ENCODE measurements around the gene STPG4. TPM values are rescaled to one million over a fixed set of nuclear protein-coding genes. Genes with fewer than 3 reads are reported as not detected.

The STPG4 gene
- total and polyA plus RNA-seq, 7 experiments from 2014 or later = 0.24 to 0.95 (median 0.73) TPM; not detected in 4

DNA sequence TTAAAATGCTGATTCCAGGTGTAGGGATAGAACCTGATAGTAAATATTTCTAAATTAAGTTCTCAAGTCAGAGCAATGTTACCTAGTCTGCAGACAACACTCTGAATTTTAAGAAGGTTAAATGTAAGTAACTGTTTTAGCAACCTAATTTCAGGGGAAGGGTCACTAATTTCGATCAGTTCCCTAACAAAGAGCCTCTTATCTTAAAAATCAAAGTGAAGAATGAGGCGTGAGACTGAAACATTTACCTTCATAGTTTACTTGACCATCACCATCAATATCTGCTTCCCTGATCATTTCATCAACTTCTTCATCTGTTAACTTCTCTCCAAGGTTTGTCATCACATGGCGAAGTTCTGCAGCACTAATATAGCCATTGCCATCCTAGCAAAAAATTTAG, 6.4 kb upstream of the STPG4 start:
- Mint-ChIP-seq H3K4me1 (peaks cover 16 to 37% (median 26%) of the 10 kb centered on the region in 7 donors), H3K9me3 (peaks cover 0 to 2% (median 0%) of the 10 kb centered on the region in 11 donors), H3K27ac (peak overlapping the region in 1 of 9 donors; percentile 32), H3K36me3 (peaks cover 6 to 59% (median 44%) of the 10 kb centered on the region in 5 donors), H3K4me3 (no peak overlapping the region), H3K27me3 (no peaks in the 10 kb centered on the region)
- CTCF ChIA-PET = no interaction called here
- H3K9me3 ChIP-seq (ENCODE audit: control insufficient read depth in 2 of 3, low read length in 3 of 3) = no peaks in the 10 kb centered on the region
- ATAC-seq (no peak), DNase-seq (no peak)
- peaks cover 19 to 42% (median 30%) of the 10 kb centered on the region in 3 experiments for H3K36me3 ChIP-seq (ENCODE audit: control insufficient read depth in 2 of 3, insufficient read depth in 3 of 3, low read length in 3 of 3)
- H3K4me1 ChIP-seq (ENCODE audit: control insufficient read depth in 2 of 2, insufficient read depth in 2 of 2, low read length in 2 of 2) = peaks cover 0 to 8% of the 10 kb centered on the region in 2 donors
- intact Hi-C loops (cut with micrococcal nuclease) = no loop called here
- POLR2A ChIA-PET = no interaction called here
- no peak overlapping the region for H3K4me3 ChIP-seq (ENCODE audit: low read length)
- H3K27me3 ChIP-seq (ENCODE audit: control insufficient read depth in 2 of 2, insufficient read depth in 2 of 2, low read length in 2 of 2) = no peaks in the 10 kb centered on the region
- no peak overlapping the region for H3K27ac ChIP-seq (ENCODE audit: low read depth, low read length)

DNA sequence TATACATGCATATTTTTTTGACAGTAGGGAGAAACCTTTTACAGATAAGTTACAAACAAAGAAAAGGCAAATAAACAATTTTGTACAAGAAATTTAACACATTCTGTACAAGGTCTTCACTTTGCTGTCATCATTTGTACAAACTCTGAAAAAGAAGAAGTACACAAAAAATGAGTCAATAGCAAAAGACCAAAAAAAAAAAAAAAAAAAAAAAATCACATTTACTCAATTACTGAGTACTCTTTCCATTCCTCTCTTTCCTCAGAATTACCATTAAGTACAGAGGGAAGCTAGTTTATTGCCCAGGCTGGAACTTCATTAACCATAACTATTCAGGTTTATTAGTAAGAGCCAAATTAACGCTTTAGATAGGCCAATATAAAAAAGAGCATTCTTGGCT, 5.6 kb upstream of the STPG4 start:
- Histone ChIP-seq H3K4me3 (ENCODE audit: low read length) (no peak overlapping the region), H3K27ac (ENCODE audit: low read depth, low read length) (no peak overlapping the region), H3K27me3 (ENCODE audit: control insufficient read depth in 2 of 2, insufficient read depth in 2 of 2, low read length in 2 of 2) (no peaks in the 10 kb centered on the region), H3K9me3 (ENCODE audit: control insufficient read depth in 2 of 3, low read length in 3 of 3) (no peaks in the 10 kb centered on the region), H3K4me1 (ENCODE audit: control insufficient read depth in 2 of 2, insufficient read depth in 2 of 2, low read length in 2 of 2) (peaks cover 0 to 6% of the 10 kb centered on the region in 2 donors), H3K36me3 (ENCODE audit: control insufficient read depth in 2 of 3, insufficient read depth in 3 of 3, low read length in 3 of 3) (peaks cover 19 to 42% (median 30%) of the 10 kb centered on the region in 3 experiments)
- ChIA-PET CTCF (no interaction called here), POLR2A (no interaction called here)
- intact Hi-C loops (cut with micrococcal nuclease) = no loop called here
- H3K27me3 Mint-ChIP-seq = no peaks in the 10 kb centered on the region
- peaks cover 0 to 2% (median 0%) of the 10 kb centered on the region in 11 donors for H3K9me3 Mint-ChIP-seq
- peaks cover 15 to 32% (median 27%) of the 10 kb centered on the region in 7 donors for H3K4me1 Mint-ChIP-seq
- ATAC-seq (no peak), DNase-seq (no peak)
- peaks cover 6 to 66% (median 43%) of the 10 kb centered on the region in 5 donors for H3K36me3 Mint-ChIP-seq
- H3K4me3 Mint-ChIP-seq = no peak overlapping the region
- peak overlapping the region in 1 of 9 donors; percentile 32 for H3K27ac Mint-ChIP-seq

DNA sequence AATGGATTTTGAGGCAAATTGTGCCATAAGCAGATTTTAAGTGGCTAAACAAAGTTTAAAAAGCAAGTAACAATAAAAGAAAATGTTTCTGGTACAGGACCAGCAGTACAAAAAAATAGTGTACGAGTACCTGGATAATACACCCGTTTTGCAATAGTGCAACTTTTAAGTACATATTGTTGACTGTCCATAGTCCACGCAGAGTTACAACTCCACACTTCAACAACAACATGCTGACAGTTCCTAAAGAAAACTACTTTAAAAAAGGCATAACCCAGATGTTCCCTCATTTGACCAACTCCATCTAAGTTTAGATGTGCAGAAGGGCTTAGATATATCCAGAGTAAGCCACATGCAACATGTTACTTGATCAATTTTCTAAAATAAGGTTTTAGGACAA, 5.1 kb upstream of the STPG4 start:
- H3K36me3 ChIP-seq (ENCODE audit: control insufficient read depth in 2 of 3, insufficient read depth in 3 of 3, low read length in 3 of 3) = peaks cover 19 to 42% (median 30%) of the 10 kb centered on the region in 3 experiments
- no peaks in the 10 kb centered on the region for H3K27me3 Mint-ChIP-seq
- ATAC-seq = no peak
- POLR2A ChIA-PET = no interaction called here
- peaks cover 6 to 65% (median 38%) of the 10 kb centered on the region in 5 donors for H3K36me3 Mint-ChIP-seq
- H3K9me3 ChIP-seq (ENCODE audit: control insufficient read depth in 2 of 3, low read length in 3 of 3) = no peaks in the 10 kb centered on the region
- peaks cover 0 to 6% of the 10 kb centered on the region in 2 donors for H3K4me1 ChIP-seq (ENCODE audit: control insufficient read depth in 2 of 2, insufficient read depth in 2 of 2, low read length in 2 of 2)
- no peak overlapping the region for H3K4me3 ChIP-seq (ENCODE audit: low read length)
- H3K4me1 Mint-ChIP-seq = peaks cover 12 to 31% (median 22%) of the 10 kb centered on the region in 7 donors
- H3K4me3 Mint-ChIP-seq = no peak overlapping the region
- peaks cover 0 to 2% (median 0%) of the 10 kb centered on the region in 11 donors for H3K9me3 Mint-ChIP-seq
- no peak for DNase-seq
- H3K27ac ChIP-seq (ENCODE audit: low read depth, low read length) = no peak overlapping the region
- no peaks in the 10 kb centered on the region for H3K27me3 ChIP-seq (ENCODE audit: control insufficient read depth in 2 of 2, insufficient read depth in 2 of 2, low read length in 2 of 2)
- CTCF ChIA-PET = no interaction called here
- H3K27ac Mint-ChIP-seq = peak overlapping the region in 1 of 9 donors; percentile 3
- intact Hi-C loops (cut with micrococcal nuclease) = no loop called here

DNA sequence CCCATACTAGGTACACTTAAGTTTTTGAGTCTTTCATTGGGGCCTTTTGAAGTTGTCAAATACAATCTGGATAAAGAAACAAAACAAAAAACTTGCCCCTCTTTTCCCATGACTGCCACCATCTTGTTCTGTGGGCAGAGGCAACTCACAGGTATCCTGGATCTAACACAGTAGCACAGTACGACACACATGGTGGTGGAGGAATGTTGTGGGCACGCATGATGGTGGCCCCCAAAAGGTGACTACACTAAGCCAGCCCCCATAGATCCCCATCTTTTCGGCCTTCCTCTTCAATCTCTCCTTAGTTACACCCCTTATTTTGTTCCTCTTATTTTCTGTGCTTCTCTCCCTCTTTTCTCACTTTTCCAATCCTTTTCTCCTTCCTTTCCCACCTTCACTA, 4.5 kb upstream of the STPG4 start:
- no peak overlapping the region for H3K4me3 ChIP-seq (ENCODE audit: low read length)
- H3K4me1 ChIP-seq (ENCODE audit: control insufficient read depth in 2 of 2, insufficient read depth in 2 of 2, low read length in 2 of 2) = peaks cover 0 to 6% of the 10 kb centered on the region in 2 donors
- H3K9me3 ChIP-seq (ENCODE audit: control insufficient read depth in 2 of 3, low read length in 3 of 3) = no peaks in the 10 kb centered on the region
- intact Hi-C loops (cut with micrococcal nuclease) = no loop called here
- no peak overlapping the region for H3K27ac ChIP-seq (ENCODE audit: low read depth, low read length)
- peaks cover 0 to 3% (median 0%) of the 10 kb centered on the region in 11 donors for H3K9me3 Mint-ChIP-seq
- ChIA-PET POLR2A (interaction anchor here (0.7 kb wide), 1 partner anchor 11 kb away, joined by 3 read pairs; no protein-coding TSS in a partner anchor), CTCF (interaction anchor here (1.1 kb wide), 1 partner anchor 12 kb away, joined by 6 read pairs; no protein-coding TSS in a partner anchor)
- no peaks in the 10 kb centered on the region for H3K27me3 Mint-ChIP-seq
- H3K4me1 Mint-ChIP-seq = peaks cover 10 to 26% (median 16%) of the 10 kb centered on the region in 7 donors
- peaks cover 19 to 47% (median 30%) of the 10 kb centered on the region in 3 experiments for H3K36me3 ChIP-seq (ENCODE audit: control insufficient read depth in 2 of 3, insufficient read depth in 3 of 3, low read length in 3 of 3)
- H3K36me3 Mint-ChIP-seq = peaks cover 6 to 63% (median 32%) of the 10 kb centered on the region in 5 donors
- no peak for DNase-seq
- H3K27me3 ChIP-seq (ENCODE audit: control insufficient read depth in 2 of 2, insufficient read depth in 2 of 2, low read length in 2 of 2) = no peaks in the 10 kb centered on the region
- no peak for ATAC-seq
- H3K4me3 Mint-ChIP-seq = no peak overlapping the region
- H3K27ac Mint-ChIP-seq = peak overlapping the region in 2 of 9 donors; percentile 3 to 46

DNA sequence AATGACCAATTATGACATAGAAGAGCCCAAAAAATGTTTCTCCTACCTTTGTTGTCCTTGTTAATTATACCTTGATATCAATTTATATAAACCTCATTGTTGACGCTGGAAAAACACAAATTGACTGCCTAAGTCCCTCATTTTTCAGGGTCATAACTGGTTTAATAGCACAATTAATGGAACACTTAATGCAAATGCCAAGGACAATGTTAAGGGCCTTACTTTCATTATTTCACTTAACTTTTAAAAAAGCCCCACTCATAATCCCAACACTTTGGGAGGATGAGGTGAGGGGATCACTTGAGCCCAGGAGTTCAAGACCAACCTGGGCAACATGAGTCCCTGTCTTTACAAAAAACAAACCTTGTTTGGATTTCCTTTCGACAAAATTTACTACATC, 3.5 kb upstream of the STPG4 start:
- H3K27me3 ChIP-seq (ENCODE audit: control insufficient read depth in 2 of 2, insufficient read depth in 2 of 2, low read length in 2 of 2) = no peaks in the 10 kb centered on the region
- Mint-ChIP-seq H3K9me3 (peaks cover 0 to 3% (median 0%) of the 10 kb centered on the region in 11 donors), H3K4me1 (peaks cover 8 to 22% (median 11%) of the 10 kb centered on the region in 7 donors), H3K27ac (no peak overlapping the region), H3K27me3 (no peaks in the 10 kb centered on the region), H3K36me3 (peaks cover 6 to 64% (median 32%) of the 10 kb centered on the region in 5 donors), H3K4me3 (no peak overlapping the region)
- intact Hi-C loops (cut with micrococcal nuclease) = no loop called here
- no peak for ATAC-seq
- DNase-seq = no peak
- no peaks in the 10 kb centered on the region for H3K9me3 ChIP-seq (ENCODE audit: control insufficient read depth in 2 of 3, low read length in 3 of 3)
- CTCF ChIA-PET = interaction anchor here (1.1 kb wide), 1 partner anchor 11 kb away, joined by 6 read pairs; no protein-coding TSS in a partner anchor
- H3K4me3 ChIP-seq (ENCODE audit: low read length) = no peak overlapping the region
- H3K4me1 ChIP-seq (ENCODE audit: control insufficient read depth in 2 of 2, insufficient read depth in 2 of 2, low read length in 2 of 2) = peaks cover 0 to 6% of the 10 kb centered on the region in 2 donors
- no peak overlapping the region for H3K27ac ChIP-seq (ENCODE audit: low read depth, low read length)
- peaks cover 19 to 45% (median 30%) of the 10 kb centered on the region in 3 experiments for H3K36me3 ChIP-seq (ENCODE audit: control insufficient read depth in 2 of 3, insufficient read depth in 3 of 3, low read length in 3 of 3)
- POLR2A ChIA-PET = no interaction called here

- peaks cover 0 to 14% (median 0%) of the 10 kb centered on the region in 3 experiments for H3K36me3 ChIP-seq (ENCODE audit: control insufficient read depth in 2 of 3, insufficient read depth in 3 of 3, low read length in 3 of 3)
- no peak overlapping the region for H3K27ac ChIP-seq (ENCODE audit: low read depth, low read length)
- H3K9me3 Mint-ChIP-seq = peaks cover 0 to 6% (median 0%) of the 10 kb centered on the region in 11 donors
- no peaks in the 10 kb centered on the region for H3K27me3 ChIP-seq (ENCODE audit: control insufficient read depth in 2 of 2, insufficient read depth in 2 of 2, low read length in 2 of 2)
- ATAC-seq = no peak
- CTCF ChIA-PET = no interaction called here
- no peak overlapping the region for H3K27ac Mint-ChIP-seq
- no peaks in the 10 kb centered on the region for H3K27me3 Mint-ChIP-seq
- no peak for DNase-seq
- H3K4me1 Mint-ChIP-seq = peaks cover 0 to 12% (median 4%) of the 10 kb centered on the region in 7 donors
- POLR2A ChIA-PET = no interaction called here
- H3K36me3 Mint-ChIP-seq = peaks cover 4 to 52% (median 21%) of the 10 kb centered on the region in 5 donors
- peaks cover 0 to 6% of the 10 kb centered on the region in 2 donors for H3K4me1 ChIP-seq (ENCODE audit: control insufficient read depth in 2 of 2, insufficient read depth in 2 of 2, low read length in 2 of 2)
- intact Hi-C loops (cut with micrococcal nuclease) = no loop called here
- H3K9me3 ChIP-seq (ENCODE audit: control insufficient read depth in 2 of 3, low read length in 3 of 3) = no peaks in the 10 kb centered on the region
- no peak overlapping the region for H3K4me3 ChIP-seq (ENCODE audit: low read length)
- H3K4me3 Mint-ChIP-seq = no peak overlapping the region
Measured at GRCh38 chr2:47152803-47153202, 2.3 kb downstream of the STPG4 start.

GRCh38 chr2:47150175-47150574, 4.9 kb downstream of the STPG4 start:
- Mint-ChIP-seq H3K4me3 (no peak overlapping the region), H3K27me3 (no peaks in the 10 kb centered on the region), H3K36me3 (peaks cover 4 to 31% (median 21%) of the 10 kb centered on the region in 5 donors), H3K4me1 (peaks cover 0 to 4% (median 0%) of the 10 kb centered on the region in 7 donors), H3K27ac (no peak overlapping the region), H3K9me3 (peaks cover 0 to 6% (median 0%) of the 10 kb centered on the region in 11 donors)
- ChIA-PET POLR2A (interaction anchor here (0.6 kb wide), 1 partner anchor 1629 kb away, joined by 3 read pairs; no protein-coding TSS in a partner anchor), CTCF (interaction anchor here (0.6 kb wide), 1 partner anchor 572 kb away, joined by 3 read pairs; no protein-coding TSS in a partner anchor)
- H3K36me3 ChIP-seq (ENCODE audit: control insufficient read depth in 2 of 3, insufficient read depth in 3 of 3, low read length in 3 of 3) = peaks cover 0 to 17% (median 0%) of the 10 kb centered on the region in 3 experiments
- H3K4me3 ChIP-seq (ENCODE audit: low read length) = no peak overlapping the region
- H3K4me1 ChIP-seq (ENCODE audit: control insufficient read depth in 2 of 2, insufficient read depth in 2 of 2, low read length in 2 of 2) = no peaks in the 10 kb centered on the region
- H3K27me3 ChIP-seq (ENCODE audit: control insufficient read depth in 2 of 2, insufficient read depth in 2 of 2, low read length in 2 of 2) = no peaks in the 10 kb centered on the region
- DNase-seq (no peak), ATAC-seq (no peak)
- intact Hi-C loops (cut with micrococcal nuclease) = no loop called here
- H3K27ac ChIP-seq (ENCODE audit: low read depth, low read length) = no peak overlapping the region
- H3K9me3 ChIP-seq (ENCODE audit: control insufficient read depth in 2 of 3, low read length in 3 of 3) = no peaks in the 10 kb centered on the region
